Sigmoid colon (tissue), 7 donors: ENCODE measurements around the gene NFS1. TPM values are rescaled to one million over a fixed set of nuclear protein-coding genes. Genes with fewer than 3 reads are reported as not detected.

Experiments
- DNase-seq: peaks from one replicate; pipeline ENCODE4 v3.0.0-alpha.2; 2019
- H3K27ac ChIP-seq, 4 donors: fragments of 200-600 bp; sonication (generic); one replicate each; pipeline ENCODE4 v1.5.1; 2016 to 2019; ENCODE audit warnings: mild to moderate bottlenecking in 1 of 4
- H3K27me3 ChIP-seq, 3 donors: fragments of 200-600 bp; sonication (generic); one replicate each; pipeline ENCODE4 v1.5.1; 2019; ENCODE audit warnings: mild to moderate bottlenecking in 1 of 3
- H3K36me3 ChIP-seq, 4 donors: fragments of 200-600 bp; sonication (generic); one replicate each; pipeline ENCODE4 v1.5.1; 2016 to 2019
- H3K4me1 ChIP-seq, 4 donors: fragments of 200-600 bp; sonication (generic); one replicate each; pipeline ENCODE4 v1.5.1; 2017 to 2019
- H3K4me3 ChIP-seq, 4 donors: fragments of 200-600 bp; sonication (generic); one replicate each; pipeline ENCODE4 v1.5.1; 2017 to 2019; ENCODE audit warnings: mild to moderate bottlenecking in 2 of 4, moderate library complexity in 1 of 4
- H3K9me3 ChIP-seq, 4 donors: fragments of 200-600 bp in 3 of 4; sonication (generic) in 3 of 4; one replicate each; pipeline versions ENCODE4 v1.5.1 to v1.6.1; 2013 to 2019
- EP300 ChIP-seq, 4 donors: sonication (generic); formaldehyde crosslinking; IDR thresholded peaks; one replicate each; pipeline ENCODE4 v1.6.1; 2017; ENCODE audit warnings: antibody characterized with exemption in 4 of 4
- POLR2A ChIP-seq, 2 donors: fragments of 450-650 bp; IDR thresholded peaks; one replicate each; pipeline ENCODE4 v1.6.1; 2016; ENCODE audit warnings: antibody characterized with exemption in 2 of 2, mild to moderate bottlenecking in 2 of 2, moderate library complexity in 2 of 2
- POLR2AphosphoS5 ChIP-seq, 4 donors: sonication (generic); formaldehyde crosslinking; IDR thresholded peaks; one replicate each; pipeline ENCODE4 v1.6.1; 2017; ENCODE audit warnings: antibody characterized with exemption in 4 of 4
- WGBS, 2 donors: extraction: QIAGEN DNeasy Blood & Tissue Kit; methylation state at CpG; one replicate each; pipeline ENCODE4 v1.1.7; 2013; 5-methylcytosine and 5-hydroxymethylcytosine counted together
- intact Hi-C: fragments of 100-400 bp; cut with DNase I; formaldehyde crosslinking; loops from one replicate; pipeline ENCODE4 v1.15.1; 2023
- polyA plus RNA-seq, 3 donors: library from polyadenylated mRNA; stranded (reverse); fragments of 200-250 nt; gene quantifications; one replicate each; pipeline ENCODE4 v1.2.3, GENCODE V29; 2013
- total RNA-seq, 4 donors: library from RNA; depleted of rRNA; stranded (reverse); fragments of >200 nt; gene quantifications; one replicate each; pipeline ENCODE4 v1.1.0, GENCODE V29; 2016
- TF ChIP-seq, protein P1 (sequence below), 4 experiments: fragments of 450-650 bp in 3 of 4; fragments of 200-600 bp in 1 of 4; IDR thresholded peaks; one replicate each; pipeline ENCODE4 v1.5.1; 2016 to 2019; ENCODE audit warnings: antibody characterized with exemption in 4 of 4, mild to moderate bottlenecking in 3 of 4, moderate library complexity in 2 of 4
- donor health status: healthy with polysubstance abuse.
- donor health status: Bipolar disorder and iron deficiency.
- donor health status: healthy.

NFS1 gene
- total and polyA plus RNA-seq, 7 donors = 19.0 to 39.2 (median 29.8) TPM

DNA sequence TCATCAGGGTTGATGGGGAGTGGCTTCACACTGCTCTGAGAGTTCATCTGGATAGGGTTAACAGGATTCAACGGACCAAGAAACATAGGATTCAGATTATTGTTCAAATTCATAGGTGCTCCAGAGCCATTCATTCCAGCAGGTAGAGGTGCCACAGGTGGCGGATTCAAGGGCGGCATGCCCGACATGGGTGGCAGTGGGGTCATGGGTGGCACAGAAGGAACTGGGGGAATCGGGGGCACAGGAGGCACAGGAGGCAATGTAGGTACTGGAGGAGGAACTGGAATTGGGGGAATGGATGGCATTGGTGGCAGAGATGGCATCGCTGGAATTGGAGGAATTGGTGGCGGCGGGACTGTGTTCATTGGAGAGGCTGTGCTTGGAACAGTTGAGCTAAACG is 44.7 kb downstream of the NFS1 start:
- Histone ChIP-seq H3K4me1 (peaks cover 0 to 86% (median 73%) of the 10 kb centered on the region in 4 donors), H3K9me3 (no peaks in the 10 kb centered on the region), H3K27ac (no peak overlapping the region), H3K4me3 (no peak overlapping the region), H3K36me3 (peaks cover 13 to 34% (median 16%) of the 10 kb centered on the region in 4 donors), H3K27me3 (no peaks in the 10 kb centered on the region)
- TF ChIP-seq, protein P1, sequence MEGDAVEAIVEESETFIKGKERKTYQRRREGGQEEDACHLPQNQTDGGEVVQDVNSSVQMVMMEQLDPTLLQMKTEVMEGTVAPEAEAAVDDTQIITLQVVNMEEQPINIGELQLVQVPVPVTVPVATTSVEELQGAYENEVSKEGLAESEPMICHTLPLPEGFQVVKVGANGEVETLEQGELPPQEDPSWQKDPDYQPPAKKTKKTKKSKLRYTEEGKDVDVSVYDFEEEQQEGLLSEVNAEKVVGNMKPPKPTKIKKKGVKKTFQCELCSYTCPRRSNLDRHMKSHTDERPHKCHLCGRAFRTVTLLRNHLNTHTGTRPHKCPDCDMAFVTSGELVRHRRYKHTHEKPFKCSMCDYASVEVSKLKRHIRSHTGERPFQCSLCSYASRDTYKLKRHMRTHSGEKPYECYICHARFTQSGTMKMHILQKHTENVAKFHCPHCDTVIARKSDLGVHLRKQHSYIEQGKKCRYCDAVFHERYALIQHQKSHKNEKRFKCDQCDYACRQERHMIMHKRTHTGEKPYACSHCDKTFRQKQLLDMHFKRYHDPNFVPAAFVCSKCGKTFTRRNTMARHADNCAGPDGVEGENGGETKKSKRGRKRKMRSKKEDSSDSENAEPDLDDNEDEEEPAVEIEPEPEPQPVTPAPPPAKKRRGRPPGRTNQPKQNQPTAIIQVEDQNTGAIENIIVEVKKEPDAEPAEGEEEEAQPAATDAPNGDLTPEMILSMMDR (IDR thresholded peaks at IDR 0.05) = no peak
- TF ChIP-seq POLR2AphosphoS5 (IDR thresholded peaks at IDR 0.05) (no peak), POLR2A (IDR thresholded peaks at IDR 0.05) (no peak), EP300 (IDR thresholded peaks at IDR 0.05) (no peak)
- intact Hi-C loops = no loop called here
- WGBS, 2 donors = 97 to 98% methylated on average over 9 of the region's 9 CpGs
- no peak for DNase-seq

DNA sequence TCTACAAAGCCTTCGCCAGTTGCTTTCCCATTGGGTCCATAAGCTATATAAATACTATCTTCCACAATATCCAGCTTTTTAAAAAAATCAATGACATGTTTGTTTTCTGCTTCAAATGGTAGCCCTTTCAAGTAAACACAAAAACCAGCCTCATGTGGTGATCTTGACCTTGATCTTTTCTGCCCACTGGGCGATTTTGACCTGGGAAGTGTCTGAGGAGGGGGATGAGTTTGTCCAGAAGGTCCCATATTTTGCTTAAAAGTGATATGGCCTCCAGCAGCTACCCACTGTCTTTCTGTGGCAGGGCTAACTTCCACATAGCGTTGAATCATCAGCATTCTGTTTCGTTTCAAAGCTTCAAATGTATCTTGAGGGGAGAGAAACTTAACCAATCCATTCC is 45.3 kb downstream of the NFS1 start:
- TF ChIP-seq, protein P1 (IDR thresholded peaks at IDR 0.05) = no peak
- TF ChIP-seq EP300 (IDR thresholded peaks at IDR 0.05) (no peak), POLR2AphosphoS5 (IDR thresholded peaks at IDR 0.05) (no peak), POLR2A (IDR thresholded peaks at IDR 0.05) (no peak)
- Histone ChIP-seq H3K36me3 (peaks cover 13 to 34% (median 16%) of the 10 kb centered on the region in 4 donors), H3K27ac (no peak overlapping the region), H3K27me3 (no peaks in the 10 kb centered on the region), H3K9me3 (no peaks in the 10 kb centered on the region), H3K4me1 (peaks cover 0 to 86% (median 75%) of the 10 kb centered on the region in 4 donors), H3K4me3 (no peak overlapping the region)
- intact Hi-C loops = no loop called here
- 93 to 95% methylated on average over 4 of the region's 4 CpGs for WGBS, 2 donors
- DNase-seq = no peak

DNA sequence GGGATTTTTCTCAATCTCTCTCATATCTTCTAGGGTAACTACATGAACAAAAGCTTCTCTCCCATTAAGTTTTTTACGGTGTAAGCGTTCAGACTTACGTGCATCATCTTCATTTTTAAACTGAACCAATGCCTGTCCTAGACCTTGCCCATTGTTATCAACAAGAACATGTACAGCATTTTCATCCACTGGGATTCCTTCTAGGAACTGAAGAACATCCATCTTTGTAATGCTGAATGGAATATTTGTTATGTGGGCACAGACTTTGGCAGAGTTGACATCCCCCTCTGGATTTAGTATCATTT is 45.8 kb downstream of the NFS1 start:
- peaks cover 13 to 34% (median 16%) of the 10 kb centered on the region in 4 donors for H3K36me3 ChIP-seq
- intact Hi-C loops = no loop called here
- H3K27ac ChIP-seq = no peak overlapping the region
- no peak overlapping the region for H3K4me3 ChIP-seq
- no peak for TF ChIP-seq EP300 (IDR thresholded peaks at IDR 0.05)
- TF ChIP-seq POLR2AphosphoS5 (IDR thresholded peaks at IDR 0.05) = no peak
- DNase-seq = no peak
- 98 to 99% methylated on average over 3 of the region's 3 CpGs for WGBS, 2 donors
- no peaks in the 10 kb centered on the region for H3K9me3 ChIP-seq
- H3K27me3 ChIP-seq = no peaks in the 10 kb centered on the region
- H3K4me1 ChIP-seq = peaks cover 0 to 86% (median 75%) of the 10 kb centered on the region in 4 donors

DNA sequence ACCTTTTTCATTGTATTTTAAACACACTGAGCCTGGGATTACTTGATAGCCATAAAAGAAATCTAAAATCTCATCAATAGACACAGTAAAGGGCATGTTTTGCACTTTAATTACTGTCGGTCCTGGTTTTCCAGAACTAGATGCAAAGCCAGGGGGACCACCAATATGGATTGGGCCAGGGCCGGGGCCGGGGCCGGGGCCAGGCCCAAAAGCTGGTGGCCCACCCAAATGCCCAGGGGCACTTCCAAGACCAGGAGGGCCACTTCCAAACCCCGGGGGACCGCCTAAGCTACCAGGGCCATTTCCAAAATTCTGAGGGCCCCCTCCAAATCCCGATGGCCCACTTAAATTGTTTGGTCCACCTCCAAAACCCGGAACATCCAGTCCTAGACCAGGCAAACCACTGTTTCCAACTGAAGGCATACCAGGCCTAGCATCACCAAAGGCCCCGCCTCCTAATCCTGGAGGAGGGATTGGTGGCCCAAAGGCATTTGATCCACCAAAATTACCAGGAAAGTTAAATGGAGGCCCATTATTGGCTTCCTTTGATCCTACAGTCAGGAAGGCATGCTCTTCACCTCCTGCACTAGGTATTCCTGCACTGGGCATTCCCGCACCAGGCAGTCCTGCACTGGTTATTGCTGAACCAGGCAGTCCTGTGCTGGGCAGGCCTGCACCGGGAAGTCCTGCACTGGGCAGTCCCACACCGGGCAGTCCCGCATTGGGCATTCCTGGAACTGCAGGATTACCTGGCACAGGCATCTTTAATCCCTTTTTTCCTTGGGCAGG is 46.3 kb downstream of the NFS1 start:
- Histone ChIP-seq H3K27me3 (no peaks in the 10 kb centered on the region), H3K36me3 (peaks cover 13 to 34% (median 16%) of the 10 kb centered on the region in 4 donors), H3K4me3 (no peak overlapping the region), H3K4me1 (peaks cover 0 to 86% (median 75%) of the 10 kb centered on the region in 4 donors), H3K27ac (peak overlapping the region in 1 of 4 donors; percentile 48), H3K9me3 (no peaks in the 10 kb centered on the region)
- intact Hi-C loops = no loop called here
- 97 to 98% methylated on average over 13 of the region's 13 CpGs for WGBS, 2 donors
- TF ChIP-seq, protein P1 (IDR thresholded peaks at IDR 0.05) = no peak
- TF ChIP-seq POLR2AphosphoS5 (IDR thresholded peaks at IDR 0.05) (no peak), EP300 (IDR thresholded peaks at IDR 0.05) (no peak), POLR2A (IDR thresholded peaks at IDR 0.05) (no peak)
- DNase-seq = no peak

DNA sequence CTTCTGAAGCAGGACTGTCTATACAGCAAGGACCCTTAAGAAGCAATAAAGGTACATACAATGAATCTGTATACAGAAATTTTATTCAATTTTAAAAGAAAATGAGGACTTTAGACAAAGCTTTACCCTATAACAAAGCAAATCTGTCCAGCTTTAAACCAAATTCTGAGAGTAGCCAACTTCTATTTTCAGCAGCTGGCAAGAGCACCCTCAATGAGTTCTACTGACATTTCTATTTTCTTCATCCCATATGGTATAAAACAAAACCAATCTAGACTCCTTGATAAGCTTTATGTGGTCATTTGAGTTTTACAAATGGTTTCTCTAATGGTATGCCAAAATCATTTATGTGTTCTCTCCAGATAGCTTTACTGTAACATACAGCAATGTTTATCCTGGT is 47.2 kb downstream of the NFS1 start:
- peak overlapping the region in 2 of 4 donors; percentile 23 to 48 for H3K27ac ChIP-seq
- no peak for TF ChIP-seq EP300 (IDR thresholded peaks at IDR 0.05)
- TF ChIP-seq, protein P1 (IDR thresholded peaks at IDR 0.05) = no peak
- TF ChIP-seq POLR2AphosphoS5 (IDR thresholded peaks at IDR 0.05) = no peak
- TF ChIP-seq POLR2A (IDR thresholded peaks at IDR 0.05) = no peak
- peaks cover 0 to 80% (median 69%) of the 10 kb centered on the region in 4 donors for H3K4me1 ChIP-seq
- no peaks in the 10 kb centered on the region for H3K27me3 ChIP-seq
- intact Hi-C loops = no loop called here
- H3K9me3 ChIP-seq = no peaks in the 10 kb centered on the region
- no peak for DNase-seq
- H3K36me3 ChIP-seq = peaks cover 13 to 34% (median 16%) of the 10 kb centered on the region in 4 donors
- H3K4me3 ChIP-seq = no peak overlapping the region
